WTC11 (cell line): ENCODE data around the gene ZNF688. TPM values are rescaled to one million over a fixed set of nuclear protein-coding genes. Genes with fewer than 3 reads are reported as not detected.

Experiments used
- ARID4B ChIP-seq: sonication (generic); formaldehyde crosslinking; IDR thresholded peaks from 2 replicates; pipeline ENCODE4 v1.8.0; 2023; ENCODE audit warnings: missing genetic modification reagents, mild to moderate bottlenecking, borderline replicate concordance
- ATF1 ChIP-seq: sonication (generic); formaldehyde crosslinking; IDR thresholded peaks from 2 replicates; pipeline ENCODE4 v1.8.1; 2023; ENCODE audit warnings: mild to moderate bottlenecking, moderate library complexity, missing genetic modification reagents
- CREM ChIP-seq: sonication (generic); formaldehyde crosslinking; IDR thresholded peaks from 2 replicates; pipeline ENCODE4 v1.8.1; 2022; ENCODE audit warnings: mild to moderate bottlenecking, missing genetic modification reagents, moderate library complexity
- ESRRA ChIP-seq: sonication (generic); formaldehyde crosslinking; IDR thresholded peaks from 2 replicates; pipeline ENCODE4 v1.8.1; 2022; ENCODE audit warnings: mild to moderate bottlenecking, missing genetic modification reagents, borderline replicate concordance
- FOXJ3 ChIP-seq: sonication (generic); formaldehyde crosslinking; IDR thresholded peaks from 2 replicates; pipeline ENCODE4 v1.9.0; 2021; ENCODE audit warnings: missing genetic modification reagents, mild to moderate bottlenecking, borderline replicate concordance
- GABPB1 ChIP-seq: sonication (generic); formaldehyde crosslinking; IDR thresholded peaks from 2 replicates; pipeline ENCODE4 v1.8.1; 2023; ENCODE audit warnings: mild to moderate bottlenecking, missing genetic modification reagents
- GTF2I ChIP-seq: fragments of 250-450 bp; sonication (Bioruptor Pico); conservative IDR thresholded peaks from 2 replicates; pipeline ENCODE4 v1.4.0; 2021; ENCODE audit warnings: mild to moderate bottlenecking
- HMGXB4 ChIP-seq: sonication (generic); formaldehyde crosslinking; IDR thresholded peaks from 2 replicates; pipeline ENCODE4 v1.8.1; 2023; ENCODE audit warnings: mild to moderate bottlenecking, moderate library complexity, missing genetic modification reagents
- MAX ChIP-seq: sonication (generic); formaldehyde crosslinking; IDR thresholded peaks from 2 replicates; pipeline ENCODE4 v1.8.0; 2022; ENCODE audit warnings: mild to moderate bottlenecking, missing genetic modification reagents
- MLX ChIP-seq: sonication (generic); formaldehyde crosslinking; IDR thresholded peaks from 2 replicates; pipeline ENCODE4 v1.8.1; 2023; ENCODE audit warnings: mild to moderate bottlenecking, missing genetic modification reagents, moderate library complexity
- MYBL2 ChIP-seq: sonication (generic); formaldehyde crosslinking; IDR thresholded peaks from 2 replicates; pipeline ENCODE4 v1.8.1; 2023; ENCODE audit warnings: mild to moderate bottlenecking, moderate library complexity, missing genetic modification reagents
- NR2C2 ChIP-seq: sonication (generic); formaldehyde crosslinking; IDR thresholded peaks from 2 replicates; pipeline ENCODE4 v1.8.0; 2022; ENCODE audit warnings: mild to moderate bottlenecking, missing genetic modification reagents
- NR3C1 ChIP-seq: sonication (generic); formaldehyde crosslinking; conservative IDR thresholded peaks from 2 replicates; pipeline ENCODE4 v1.8.1; 2023; ENCODE audit warnings: low read depth, mild to moderate bottlenecking, missing genetic modification reagents
- PRDM15 ChIP-seq: sonication (generic); formaldehyde crosslinking; IDR thresholded peaks from 2 replicates; pipeline ENCODE4 v1.8.0; 2022; ENCODE audit warnings: missing genetic modification reagents
- RELA ChIP-seq: sonication (generic); formaldehyde crosslinking; IDR thresholded peaks from 2 replicates; pipeline ENCODE4 v1.8.1; 2022; ENCODE audit warnings: missing genetic modification reagents, mild to moderate bottlenecking, borderline replicate concordance
- SP1 ChIP-seq: sonication (generic); formaldehyde crosslinking; conservative IDR thresholded peaks from 2 replicates; pipeline ENCODE4 v1.8.1; 2022; ENCODE audit warnings: missing genetic modification reagents
- TEAD4 ChIP-seq: sonication (generic); formaldehyde crosslinking; IDR thresholded peaks from 2 replicates; pipeline ENCODE4 v1.8.0; 2022; ENCODE audit warnings: mild to moderate bottlenecking, missing genetic modification reagents
- ZNF219 ChIP-seq: sonication (generic); formaldehyde crosslinking; IDR thresholded peaks from 2 replicates; pipeline ENCODE4 v1.8.0; 2023; ENCODE audit warnings: missing genetic modification reagents, mild to moderate bottlenecking, borderline replicate concordance
- ZNF512 ChIP-seq: sonication (generic); formaldehyde crosslinking; IDR thresholded peaks from 2 replicates; pipeline ENCODE4 v1.8.1; 2022; ENCODE audit warnings: missing genetic modification reagents, borderline replicate concordance
- ZSCAN18 ChIP-seq: fragments of 250-450 bp; sonication (Bioruptor Pico); IDR thresholded peaks from 2 replicates; pipeline ENCODE4 v2.1.2; 2022; ENCODE audit warnings: mild to moderate bottlenecking, moderate library complexity
- total RNA-seq: library from RNA; stranded (reverse); gene quantifications from 3 replicates; pipeline ENCODE4 v1.2.3, GENCODE V29; 2021

ZNF688 gene
- total RNA-seq, 1 experiment from 2014 or later: 4.2 TPM

- TF ChIP-seq HMGXB4 (CRISPR knock-in tag) (peak; percentile 70; the same call in 1 of the 2 replicates), ATF1 (peak; percentile 48; the same call in 1 of the 2 replicates), SP1 (CRISPR knock-in tag) (peak; percentile 87), NR2C2 (peak; percentile 83), PRDM15 (CRISPR knock-in tag) (no peak), RELA (CRISPR knock-in tag) (peak; percentile 69; the same call in 1 of the 2 replicates), GABPB1 (CRISPR knock-in tag) (peak; percentile 7; the same call in 1 of the 2 replicates), MLX (CRISPR knock-in tag) (0 out of 2 replicates have a peak, but pooled peaks have one; percentile 47), ZSCAN18 (CRISPR knock-in tag) (no peak), MYBL2 (CRISPR knock-in tag) (peak; percentile 86), TEAD4 (CRISPR knock-in tag) (0 out of 2 replicates have a peak, but pooled peaks have one; percentile 32), FOXJ3 (CRISPR knock-in tag) (no peak), ZNF219 (peak; percentile 52; the same call in 1 of the 2 replicates), MAX (peak; percentile 66), ZNF512 (CRISPR knock-in tag) (no peak), NR3C1 (no peak), GTF2I (CRISPR knock-in tag) (no peak), ESRRA (CRISPR knock-in tag) (peak; percentile 86), ARID4B (CRISPR knock-in tag) (0 out of 2 replicates have a peak, but pooled peaks have one; percentile 70), CREM (0 out of 2 replicates have a peak, but pooled peaks have one; percentile 38)
Measured at GRCh38 chr16:30534368-30535105, 37.0 kb downstream of the ZNF688 start, which contains the start of gene ZNF747 (continued).
